ENCODE data around the gene DCLK3.
A peak's percentile ranks its signal among the peaks of the same experiment; 100 is the strongest.

The DCLK3 gene

GRCh38 chr3:36762918-36763849 is 1.2 kb downstream of the DCLK3 start:
- no peak for DNase-seq

- DNase-seq = no peak
These were observed 2.6 kb downstream of the DCLK3 start for GRCh38 chr3:36761779-36762178.

GRCh38 chr3:36756269-36756668 is 8.1 kb downstream of the DCLK3 start:
- no peak for DNase-seq

GRCh38 chr3:36751326-36751725 is 13.0 kb downstream of the DCLK3 start:
- no peak for DNase-seq

- DNase-seq = no peak
These were observed 13.6 kb downstream of the DCLK3 start for GRCh38 chr3:36750737-36751136.

GRCh38 chr3:36744763-36745162 is 19.6 kb downstream of the DCLK3 start:
- no peak for DNase-seq

GRCh38 chr3:36743826-36744225 is 20.5 kb downstream of the DCLK3 start:
- DNase-seq = no peak

GRCh38 chr3:36741285-36741684 is 23.1 kb downstream of the DCLK3 start:
- DNase-seq = no peak

- DNase-seq = no peak
These were observed 23.6 kb downstream of the DCLK3 start for GRCh38 chr3:36740787-36741186.

GRCh38 chr3:36738702-36739101 is 25.7 kb downstream of the DCLK3 start:
- no peak for DNase-seq

GRCh38 chr3:36736301-36736700 is 28.1 kb downstream of the DCLK3 start:
- DNase-seq = no peak

GRCh38 chr3:36734742-36735141 is 29.6 kb downstream of the DCLK3 start:
- DNase-seq = no peak

- DNase-seq = no peak
These were observed 30.6 kb downstream of the DCLK3 start for GRCh38 chr3:36733723-36734122.

- no peak for DNase-seq
These were observed 31.1 kb downstream of the DCLK3 start for GRCh38 chr3:36733162-36733696.

GRCh38 chr3:36730966-36731365 is 33.4 kb downstream of the DCLK3 start:
- DNase-seq = no peak

- peak; percentile 4 for DNase-seq
These were observed 34.9 kb downstream of the DCLK3 start for GRCh38 chr3:36729204-36730056.

- DNase-seq = no peak
These were observed 49.8 kb downstream of the DCLK3 start for GRCh38 chr3:36714343-36715086.

- no peak for DNase-seq
These were observed 50.4 kb downstream of the DCLK3 start for GRCh38 chr3:36713904-36714303.

- no peak for DNase-seq
These were observed 53.7 kb downstream of the DCLK3 start for GRCh38 chr3:36710606-36711005.

- DNase-seq = no peak
These were observed 54.5 kb downstream of the DCLK3 start for GRCh38 chr3:36709826-36710365.

GRCh38 chr3:36709281-36709680 is 55.1 kb downstream of the DCLK3 start:
- no peak for DNase-seq

GRCh38 chr3:36707623-36708409 is 56.5 kb downstream of the DCLK3 start:
- no peak for DNase-seq

Measured in NCI-H1417 treated with DMSO at 0.1 percent for 48 hours (cell line).